ENCODE data around the gene SYNE2. TPM values are rescaled to one million over a fixed set of nuclear protein-coding genes. Genes with fewer than 3 reads are reported as not detected.

The SYNE2 gene
- total and polyA plus RNA-seq, 2 of the 8 experiments (the other 6 are each of a cell fraction or from before 2014, with no cell fraction given) = 32.6 to 46.1 TPM

GRCh38 chr14:64225151-64225757 is 372.4 kb downstream of the SYNE2 start:
- no peak overlapping the region for H3K4me3 ChIP-seq (ENCODE audit: extremely low read depth in 1 of 4, insufficient read depth in 2 of 4, low read depth in 3 of 4, low read length in 4 of 4)
- H3K36me3 ChIP-seq (ENCODE audit: control insufficient read depth in 2 of 4, insufficient read depth in 4 of 4, low read length in 3 of 4) = peaks cover 7 to 61% (median 34%) of the 10 kb centered on the region in 4 experiments
- no peak overlapping the region for H3K56ac ChIP-seq (replicated peaks; ENCODE audit: insufficient read length, low read depth, low read length)
- H3K4me1 ChIP-seq (replicated peaks in 1 of 4; ENCODE audit: control insufficient read depth in 3 of 4, insufficient read depth in 4 of 4, low read length in 3 of 4) = no peaks in the 10 kb centered on the region
- no peak overlapping the region for H2BK15ac ChIP-seq (ENCODE audit: low read length)
- WGBS, 2 experiments (ENCODE audit: extremely low coverage in 1 of 2, insufficient coverage in 1 of 2, insufficient read length in 1 of 2, insufficient replicate concordance in 2 of 2, low coverage in 1 of 2, low lambda C conversion rate in 2 of 2, missing lambda C conversion rate in 1 of 2) = 88% methylated on average over 9 of the region's 10 CpGs; no CpG with 5 or more reads in 1 of the 2 experiments
- H3K23ac ChIP-seq (ENCODE audit: insufficient read length) = no peak overlapping the region
- H2BK20ac ChIP-seq (ENCODE audit: low read length) = no peak overlapping the region
- no peak overlapping the region for H2AFZ ChIP-seq (ENCODE audit: low read length)
- H3K14ac ChIP-seq (ENCODE audit: insufficient read length) = no peak overlapping the region
- H4K8ac ChIP-seq (ENCODE audit: extremely low read depth, insufficient read depth, low read length) = no peak overlapping the region
- no peaks in the 10 kb centered on the region for H3K23me2 ChIP-seq (ENCODE audit: low read depth, low read length)
- no peak overlapping the region for H2BK120ac ChIP-seq (replicated peaks; ENCODE audit: low read depth, low read length)
- no peaks in the 10 kb centered on the region for H3K9me3 ChIP-seq (ENCODE audit: insufficient read depth in 2 of 2, low read depth in 1 of 2, low read length in 1 of 2)
- ChIA-PET CTCF (ENCODE audit: partially characterized antibody) (interaction anchor here (0.7 to 1.6 kb wide), 5 partner anchors 11 to 70 kb away, joined by 3 to 4 read pairs (median 4); no protein-coding TSS in a partner anchor), POLR2A (ENCODE audit: partially characterized antibody) (interaction anchor here (0.9 kb wide), 1 partner anchor 163 kb away, joined by 5 read pairs; the partner anchor contains the start of gene MTHFD1)
- H3K9ac ChIP-seq (replicated peaks in 1 of 4; ENCODE audit: extremely low read depth in 1 of 4, low read depth in 3 of 4, low read length in 3 of 4) = no peak overlapping the region
- no peak overlapping the region for H3K4ac ChIP-seq (replicated peaks; ENCODE audit: insufficient read length, low read depth, low read length)
- DNase-seq (ENCODE audit: low read depth in 1 of 2, low spot score in 2 of 2) (no peak), FAIRE-seq (no peak)
- H2AK5ac ChIP-seq (ENCODE audit: low read depth, low read length) = no peak overlapping the region
- no peaks in the 10 kb centered on the region for H3K79me2 ChIP-seq (ENCODE audit: control insufficient read depth in 1 of 2, insufficient read depth in 2 of 2, low read length in 2 of 2)
- H2BK12ac ChIP-seq (ENCODE audit: low read depth, low read length) = no peak overlapping the region
- no peaks in the 10 kb centered on the region for H3K79me1 ChIP-seq (ENCODE audit: low read depth, low read length)
- no peak overlapping the region for H2BK5ac ChIP-seq (ENCODE audit: low read depth, low read length)
- no peak overlapping the region for H4K5ac ChIP-seq (ENCODE audit: insufficient read length, low read depth, low read length)
- no peak overlapping the region for H3K27ac ChIP-seq (ENCODE audit: low read depth, low read length)
- H4K91ac ChIP-seq (replicated peaks; ENCODE audit: insufficient read length, low read length) = no peak overlapping the region
- H3K4me2 ChIP-seq (ENCODE audit: insufficient read depth in 1 of 2, low read depth in 2 of 2, low read length in 2 of 2) = no peak overlapping the region
- H3K18ac ChIP-seq (ENCODE audit: extremely low read depth, low read length) = no peak overlapping the region
- no peaks in the 10 kb centered on the region for H3K27me3 ChIP-seq (replicated peaks in 1 of 4; ENCODE audit: control insufficient read depth in 3 of 4, extremely low read depth in 1 of 4, insufficient read depth in 3 of 4, low read length in 3 of 4)
- peaks cover 0 to 1% of the 10 kb centered on the region in 2 experiments for H4K20me1 ChIP-seq (replicated peaks in 1 of 2; ENCODE audit: control insufficient read depth in 1 of 2, insufficient read depth in 2 of 2, low read length in 2 of 2)
- TF ChIP-seq TCF12 (IDR thresholded peaks at IDR 0.05; ENCODE audit: low read depth, low read length) (no peak), SRF (IDR thresholded peaks at IDR 0.05; ENCODE audit: low read depth, low read length) (no peak), KDM5A (IDR thresholded peaks at IDR 0.05; ENCODE audit: low read length) (no peak), RBBP5 (IDR thresholded peaks at IDR 0.05; ENCODE audit: borderline replicate concordance, low read depth, low read length) (no peak), RFX5 (IDR thresholded peaks at IDR 0.05; ENCODE audit: borderline replicate concordance, low read depth, low read length) (no peak), RXRA (IDR thresholded peaks at IDR 0.05; ENCODE audit: insufficient read depth, low read depth, low read length) (no peak), ASH2L (IDR thresholded peaks at IDR 0.05; ENCODE audit: low read length) (no peak), POU5F1 (IDR thresholded peaks at IDR 0.05; ENCODE audit: low read depth, low read length) (no peak), NANOG (IDR thresholded peaks at IDR 0.05; ENCODE audit: insufficient read depth, low read depth, low read length, poor library complexity, severe bottlenecking) (no peak), SP4 (IDR thresholded peaks at IDR 0.05; ENCODE audit: low read length) (no peak), RNF2 (IDR thresholded peaks at IDR 0.05; ENCODE audit: borderline replicate concordance, low read depth, low read length, missing control alignments, poor library complexity, severe bottlenecking) (no peak), MAX (IDR thresholded peaks at IDR 0.05) (no peak)

Data from H1 (cell line).